GM21717 (cell line): ENCODE measurements around the gene FAM168B.
"Not testable (repeated sequence)": the region's sequence is repeated elsewhere in the genome, so short reads cannot be mapped to it uniquely, and the experiment has no call there.

ENCODE experiments used
- ATAC-seq: cut with Tn5 transposase; IDR thresholded peaks from one replicate; pipeline ENCODE4 v1.9.1; 2021; ENCODE audit warnings: mild to moderate bottlenecking, moderate library complexity; ENCODE audit not compliant: unreplicated experiment

Gene FAM168B

DNA sequence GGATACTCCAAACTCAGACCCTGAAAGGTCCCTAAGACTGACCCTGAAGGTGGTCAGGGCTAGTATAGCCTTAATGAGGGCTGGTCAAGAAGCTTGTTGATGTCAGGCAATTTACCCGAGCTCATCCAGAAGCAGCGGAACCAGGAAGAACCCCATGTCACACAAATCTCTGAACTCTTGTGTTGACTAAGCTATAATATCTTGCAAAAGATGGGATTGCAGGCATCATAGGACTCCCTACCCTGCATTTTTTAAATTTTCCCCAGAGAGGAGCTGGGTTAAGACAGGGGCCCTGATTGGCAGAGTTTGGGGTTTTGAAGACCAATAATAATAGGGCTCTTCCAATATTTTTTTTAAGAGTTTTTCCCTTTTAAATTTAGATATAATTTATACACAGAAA, 9.9 kb upstream of the FAM168B start:
- no peak for ATAC-seq

DNA sequence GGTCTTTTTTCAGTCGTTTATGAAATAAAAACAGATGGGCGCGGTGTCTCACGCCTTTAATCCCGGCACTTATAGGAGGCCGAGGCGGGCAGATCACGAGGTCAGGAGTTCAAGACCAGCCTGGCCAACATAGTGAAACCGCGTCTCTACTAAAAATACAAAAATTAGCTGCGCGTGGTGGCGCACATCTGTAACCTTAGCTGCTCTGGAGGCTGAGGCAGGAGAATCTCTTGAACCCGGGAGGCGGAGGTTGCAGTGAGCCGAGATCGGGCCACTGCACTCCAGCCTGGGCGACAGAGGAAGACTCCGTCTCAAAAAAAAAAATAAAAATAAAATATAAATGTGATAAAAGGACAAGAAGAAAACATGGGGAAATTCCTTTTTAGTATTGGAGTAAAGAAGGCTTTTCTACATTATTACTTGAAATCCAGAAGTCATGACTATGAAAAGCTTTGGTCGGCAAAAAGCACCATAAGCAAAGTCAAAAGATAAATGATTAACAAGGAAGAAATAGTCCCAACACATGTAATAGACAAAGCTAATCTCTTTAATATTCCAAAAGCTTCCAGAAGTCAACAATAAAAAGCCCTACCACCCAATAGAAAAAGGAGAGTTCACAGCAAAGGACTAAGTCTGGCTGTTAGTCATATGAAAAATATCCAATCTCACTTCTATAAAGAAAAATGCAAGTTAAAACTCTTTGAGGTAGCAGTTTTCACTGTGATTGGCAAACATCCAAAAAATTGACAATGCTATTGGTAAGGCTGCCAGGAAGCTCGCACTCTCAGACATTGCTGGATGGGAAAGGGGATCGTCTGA, 1.4 kb upstream of the FAM168B start:
- no peak for ATAC-seq

DNA sequence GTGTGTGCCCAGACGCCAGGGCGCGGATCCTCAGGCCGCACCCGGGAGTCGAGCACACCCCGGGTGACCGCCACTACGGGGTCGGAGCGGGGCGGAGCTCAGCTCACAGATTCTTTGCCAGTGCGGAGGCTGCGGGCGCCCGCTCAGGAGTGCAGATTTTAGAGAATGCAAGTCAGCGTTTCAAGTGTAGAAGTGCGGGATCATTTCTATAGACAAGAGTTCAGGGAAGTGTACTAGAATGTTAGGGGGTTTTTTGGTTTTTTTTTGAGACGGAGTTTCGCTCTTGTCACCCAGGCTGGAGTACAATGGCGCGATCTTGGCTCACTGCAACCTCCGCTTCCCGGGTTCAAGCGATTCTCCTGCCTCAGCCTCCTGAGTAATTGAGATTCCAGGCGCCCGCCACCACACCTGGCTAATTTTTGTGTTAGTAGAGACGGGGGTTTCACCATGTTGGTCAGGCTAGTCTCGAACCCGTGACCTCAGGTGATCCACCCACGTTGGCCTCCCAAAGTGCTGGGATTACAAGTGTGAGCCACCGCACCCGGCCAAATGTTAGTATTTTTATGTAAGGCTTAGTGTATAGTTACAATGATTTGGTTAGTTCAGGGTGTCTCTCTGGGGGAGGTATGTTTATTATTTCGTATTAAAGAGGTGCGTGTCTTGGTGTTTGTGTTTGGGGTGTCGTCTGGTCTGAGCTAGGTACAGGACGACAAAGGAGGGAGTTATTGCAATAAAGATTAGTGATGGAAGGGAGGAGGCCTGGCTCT, 619 bp upstream of the FAM168B start:
- ATAC-seq: peak; percentile 68

DNA sequence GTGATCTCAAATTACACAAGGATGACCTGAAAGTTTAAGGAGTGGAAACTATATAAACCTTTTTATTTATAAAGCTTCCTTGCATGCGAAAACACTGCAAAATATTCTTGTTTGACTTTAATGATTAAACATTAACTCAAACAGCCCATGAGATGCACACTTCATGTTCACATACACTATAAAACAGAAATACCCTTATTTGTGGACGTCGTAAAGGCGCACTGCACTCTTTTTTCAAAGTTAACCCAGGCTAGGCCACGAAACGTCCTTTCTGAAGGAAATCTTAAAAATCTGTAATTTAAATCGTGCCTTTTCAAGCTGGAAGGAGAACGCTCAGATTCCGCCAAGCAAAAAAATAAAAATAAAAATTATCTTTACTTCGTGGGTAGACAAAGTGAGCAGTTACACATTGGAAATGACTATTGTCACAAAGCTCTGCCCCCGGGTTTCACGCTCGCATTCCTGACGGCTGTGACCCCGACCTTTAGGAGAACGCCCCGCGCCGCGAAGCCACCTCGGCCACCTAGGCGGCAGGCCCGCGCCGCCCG, 728 bp downstream of the FAM168B start:
- ATAC-seq: no peak

DNA sequence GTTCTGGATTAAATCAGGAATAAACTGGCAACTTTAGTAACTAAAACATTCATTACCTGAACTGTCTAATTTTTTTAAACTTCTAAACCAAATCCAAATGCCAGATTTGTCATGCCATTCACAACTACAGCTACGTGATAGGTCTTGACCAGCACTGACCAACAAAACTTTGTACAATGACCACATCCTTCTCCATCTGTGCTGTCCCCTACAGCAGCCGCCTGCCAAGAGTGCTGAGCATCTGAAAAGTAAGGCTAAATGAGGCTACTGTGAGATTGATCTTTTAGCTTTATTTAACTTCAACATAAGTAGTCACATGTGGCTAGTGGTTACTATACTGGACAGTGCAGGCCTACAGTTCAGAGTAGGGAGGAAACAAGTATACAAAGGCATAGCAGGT, 7.6 kb downstream of the FAM168B start:
- ATAC-seq: no peak

DNA sequence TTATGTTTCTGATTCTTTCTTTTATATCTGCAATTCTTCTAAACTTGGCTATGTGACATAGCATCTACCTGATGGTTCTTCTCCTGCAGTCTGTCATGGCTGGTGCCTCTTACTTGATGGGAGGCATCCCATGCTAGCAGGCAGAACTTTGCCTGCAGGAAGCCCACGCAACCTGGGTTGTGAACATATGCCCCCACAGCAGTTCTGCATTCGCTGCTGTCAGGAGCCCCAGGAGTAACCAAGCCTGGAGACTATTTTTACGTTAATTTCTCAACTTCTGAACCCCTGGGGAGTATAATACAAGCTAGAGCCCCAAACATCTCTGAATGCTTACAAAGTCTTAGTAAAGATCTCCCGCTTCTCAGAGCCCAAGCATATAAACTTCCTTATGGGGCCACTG, 12.1 kb downstream of the FAM168B start:
- no peak for ATAC-seq

DNA sequence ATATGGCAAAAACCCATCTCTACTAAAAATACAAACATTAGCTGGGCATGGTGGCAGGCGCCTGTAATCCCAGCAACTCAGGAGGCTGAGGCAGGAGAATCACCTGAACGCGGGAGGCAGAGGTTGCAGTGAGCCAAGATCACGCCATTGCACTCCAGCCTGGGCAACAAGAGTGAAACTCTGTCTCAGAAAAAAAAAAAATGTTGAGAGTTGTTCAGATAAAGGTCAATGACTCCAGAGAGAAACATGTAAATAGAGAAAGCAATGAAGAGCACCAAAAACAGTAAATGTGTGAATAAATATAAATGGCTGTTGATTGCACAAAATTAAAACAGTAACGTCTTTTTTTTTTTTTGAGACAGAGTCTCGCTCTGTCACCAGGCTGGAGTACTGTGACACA, 13.3 kb downstream of the FAM168B start:
- not testable (repeated sequence) for ATAC-seq

DNA sequence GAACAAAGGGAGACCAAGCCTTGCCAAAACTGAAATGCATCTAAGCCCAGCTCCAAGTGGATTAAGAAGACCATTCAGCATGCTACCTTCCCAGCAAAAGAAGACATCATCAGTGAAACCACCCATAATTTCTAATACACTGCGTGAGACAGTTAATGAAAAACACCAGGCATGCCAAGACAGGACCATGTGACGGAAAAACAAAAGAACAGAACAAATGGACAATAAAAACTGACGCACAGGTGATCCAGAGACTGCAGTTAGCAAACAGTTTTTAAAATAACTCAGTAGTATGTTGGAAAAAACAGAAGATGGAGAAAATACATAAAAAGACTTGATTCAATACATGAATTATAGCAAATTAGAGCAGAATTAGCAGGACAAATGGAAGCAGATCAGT, 15.3 kb downstream of the FAM168B start:
- no peak for ATAC-seq

DNA sequence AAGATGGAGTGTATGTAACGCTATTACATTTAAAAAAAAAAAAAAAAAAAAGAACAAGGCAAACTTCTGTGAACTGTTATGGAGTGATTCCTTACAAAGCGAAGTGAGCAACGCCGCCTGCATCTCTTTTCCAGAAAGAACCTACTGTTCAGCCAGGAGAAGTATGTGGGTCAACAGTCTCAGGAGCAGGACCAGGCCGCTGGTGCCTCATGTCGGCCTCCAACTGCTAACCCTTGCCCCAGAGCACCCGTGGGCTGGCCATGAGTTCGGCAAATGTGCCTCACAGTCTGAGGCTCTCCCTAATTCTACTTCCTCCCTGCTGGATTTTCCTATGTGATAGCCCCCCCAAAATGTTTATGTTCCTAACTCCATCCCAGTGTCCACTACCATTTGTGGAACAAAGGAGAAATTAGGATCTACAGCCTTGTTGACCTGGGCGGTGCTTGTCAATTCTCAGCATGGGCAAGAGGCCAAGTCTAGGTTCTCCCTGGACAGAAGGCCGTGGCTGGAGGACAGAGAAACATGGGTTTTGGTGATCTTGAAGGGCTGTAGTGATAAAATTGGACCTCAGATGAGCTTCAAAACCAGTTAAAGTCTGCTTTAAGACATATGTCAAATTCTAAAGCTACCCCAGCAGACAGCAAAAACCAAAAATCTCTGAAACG, 15.9 kb downstream of the FAM168B start:
- no peak for ATAC-seq

DNA sequence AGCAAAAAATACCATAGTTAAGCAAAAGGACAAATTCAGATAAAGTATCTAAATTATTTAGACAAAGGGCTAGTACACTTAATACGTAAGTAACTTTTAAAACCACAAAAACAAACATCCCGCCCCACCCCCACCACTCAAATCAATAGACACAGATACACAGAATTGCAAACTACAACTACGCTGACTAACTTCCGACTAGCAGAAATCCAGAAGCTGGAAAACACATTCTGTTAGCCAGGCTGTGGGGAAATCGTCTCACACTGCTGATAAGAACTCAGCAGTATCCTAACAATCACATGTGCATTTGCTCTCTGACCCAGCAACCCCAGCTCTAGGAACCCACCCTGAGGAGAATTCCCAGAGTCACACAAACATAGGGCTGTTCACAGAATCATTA, 16.6 kb downstream of the FAM168B start:
- ATAC-seq: no peak

DNA sequence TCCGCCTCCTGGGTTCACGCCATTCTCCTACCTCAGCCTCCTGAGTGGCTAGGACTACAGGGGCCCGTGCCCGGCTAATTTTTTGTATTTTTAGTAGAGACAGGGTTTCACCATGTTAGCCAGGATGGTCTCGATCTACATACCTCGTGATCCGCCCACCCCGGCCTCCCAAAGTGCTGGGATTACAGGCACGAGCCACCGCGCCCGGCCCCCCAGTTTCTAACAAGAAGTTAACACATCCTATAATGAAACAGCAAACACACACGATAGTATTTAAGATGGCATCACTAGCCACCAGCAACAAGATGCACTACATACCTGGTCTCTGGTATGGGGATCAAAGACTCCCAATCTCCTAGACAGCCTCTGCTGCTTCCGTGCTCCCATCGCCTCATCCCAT, 17.7 kb downstream of the FAM168B start:
- not testable (repeated sequence) for ATAC-seq

DNA sequence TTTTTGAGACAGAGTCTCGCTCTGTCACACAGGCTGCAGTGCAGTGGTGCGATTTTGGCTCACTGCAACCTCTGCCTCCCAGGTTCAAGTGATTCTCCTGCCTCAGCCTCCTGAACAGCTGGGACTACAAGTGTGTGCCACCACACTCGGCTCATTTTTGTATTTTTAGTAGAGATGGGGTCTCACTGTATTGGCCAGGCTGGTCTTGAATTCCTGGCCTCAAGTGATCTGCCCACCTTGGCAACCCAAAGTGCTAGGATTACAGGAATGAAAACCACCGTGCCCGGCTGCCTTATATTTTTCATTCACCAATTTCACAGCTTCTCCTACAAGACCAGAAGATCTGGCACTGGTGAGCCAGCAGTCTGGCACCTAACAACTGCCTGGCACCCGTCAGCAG, 25.1 kb downstream of the FAM168B start:
- not testable (repeated sequence) for ATAC-seq

DNA sequence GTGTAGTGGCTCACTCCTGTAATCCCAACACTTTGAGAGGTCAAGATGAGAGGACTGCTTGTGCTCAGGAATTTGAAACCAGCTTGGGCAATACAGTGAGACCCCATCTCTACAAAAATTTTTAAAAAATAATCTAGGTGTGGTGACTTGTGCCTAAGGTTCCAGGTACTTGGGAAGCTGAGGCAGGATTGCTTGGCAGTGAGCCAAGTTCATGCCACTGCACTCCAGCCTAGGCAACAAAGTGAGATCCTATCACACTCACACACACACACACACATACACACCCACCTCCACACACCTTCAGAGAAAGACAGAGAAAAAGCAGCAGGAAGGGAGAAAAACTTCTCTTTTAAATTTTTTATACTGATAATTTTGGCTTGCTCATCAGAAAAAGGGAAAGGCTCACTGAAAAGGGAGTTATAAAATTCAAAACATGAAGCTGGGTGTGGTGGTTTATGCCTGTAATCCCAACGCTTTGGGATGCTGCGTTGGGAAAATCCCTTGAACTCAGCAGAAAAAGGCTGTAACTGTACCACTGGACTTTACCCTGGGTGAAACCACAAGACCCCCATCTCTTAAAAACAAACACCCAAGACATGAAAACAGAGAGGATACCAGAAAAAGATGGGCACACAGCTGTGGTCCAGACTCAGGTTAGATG, 25.7 kb downstream of the FAM168B start:
- ATAC-seq: no peak

DNA sequence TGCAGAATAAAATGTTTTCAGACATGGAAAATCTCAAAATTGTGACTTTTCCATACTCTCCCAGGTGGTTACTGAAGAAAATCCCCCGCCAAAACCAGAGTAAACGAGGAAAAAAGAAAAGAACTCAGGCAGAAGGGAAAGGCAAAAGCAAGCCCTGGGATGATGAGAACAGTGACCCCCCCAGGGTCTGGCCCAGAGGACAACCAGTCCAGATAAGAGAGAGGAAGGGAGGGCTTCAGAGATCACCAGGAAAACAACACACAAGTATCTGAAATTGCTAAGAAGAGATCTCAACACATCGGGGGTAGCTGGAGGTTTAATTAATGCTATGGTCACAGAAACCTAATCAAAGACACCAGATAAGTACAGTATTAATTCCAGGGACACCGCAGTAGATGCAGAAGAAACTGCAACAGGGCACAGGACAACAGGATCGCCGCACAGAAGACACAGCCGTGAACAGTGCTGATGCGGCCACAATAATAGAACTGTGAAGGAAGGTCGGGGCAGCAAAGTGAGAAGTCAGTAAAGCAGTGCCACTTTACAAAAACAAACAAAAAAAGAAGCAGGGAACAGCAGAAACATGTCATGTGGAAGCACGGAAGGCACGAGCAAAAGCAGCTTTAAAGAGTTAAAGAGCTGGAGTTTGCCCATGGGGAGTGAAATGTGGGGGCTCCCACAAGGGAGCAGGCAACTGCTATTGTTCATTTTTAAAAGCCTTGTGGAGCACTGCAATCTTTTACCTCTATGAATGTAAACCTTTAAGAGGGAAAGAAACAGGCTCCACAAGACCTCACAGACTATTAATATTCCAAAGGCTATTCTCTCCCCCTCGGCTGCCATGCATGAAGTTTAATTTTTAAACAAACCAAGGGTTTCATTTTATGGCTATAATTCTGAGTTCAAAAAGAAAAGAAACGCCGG, 28.4 kb downstream of the FAM168B start:
- no peak for ATAC-seq

DNA sequence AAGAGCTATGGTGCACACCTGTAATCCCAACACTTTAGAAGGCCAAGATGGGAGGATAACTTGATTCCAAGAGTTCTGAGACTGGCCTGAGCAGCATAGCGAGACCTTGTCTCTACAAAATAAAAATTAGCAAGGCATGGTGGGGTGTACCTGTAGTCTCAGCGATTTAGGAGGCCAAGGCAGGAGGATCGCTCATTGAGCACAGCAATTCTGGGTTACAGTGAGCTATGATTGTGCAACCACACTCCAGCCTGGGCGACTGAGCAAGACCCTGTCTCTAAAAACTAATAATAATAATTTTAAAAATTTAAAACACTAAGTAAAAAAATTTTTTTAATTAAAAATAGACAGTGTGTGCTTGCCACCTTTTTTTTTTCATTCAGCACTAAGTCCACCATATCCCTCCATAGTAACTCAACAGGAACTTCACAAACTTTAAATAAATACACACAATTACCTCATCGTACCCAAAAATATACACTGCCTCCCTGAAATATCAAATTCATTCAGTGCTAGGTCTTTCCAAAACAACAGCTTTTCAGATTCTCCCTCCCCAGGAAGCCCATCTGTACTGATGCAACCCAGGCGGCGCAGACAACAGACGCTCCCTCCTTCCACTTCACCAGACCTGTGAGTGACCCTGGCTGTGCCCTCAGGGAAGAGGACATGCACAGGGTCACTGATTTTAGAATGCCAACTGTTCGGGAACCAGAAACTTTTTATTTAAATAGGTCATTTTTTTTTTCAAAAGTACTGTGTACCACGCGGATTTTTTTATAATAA, 29.6 kb downstream of the FAM168B start:
- no peak for ATAC-seq

DNA sequence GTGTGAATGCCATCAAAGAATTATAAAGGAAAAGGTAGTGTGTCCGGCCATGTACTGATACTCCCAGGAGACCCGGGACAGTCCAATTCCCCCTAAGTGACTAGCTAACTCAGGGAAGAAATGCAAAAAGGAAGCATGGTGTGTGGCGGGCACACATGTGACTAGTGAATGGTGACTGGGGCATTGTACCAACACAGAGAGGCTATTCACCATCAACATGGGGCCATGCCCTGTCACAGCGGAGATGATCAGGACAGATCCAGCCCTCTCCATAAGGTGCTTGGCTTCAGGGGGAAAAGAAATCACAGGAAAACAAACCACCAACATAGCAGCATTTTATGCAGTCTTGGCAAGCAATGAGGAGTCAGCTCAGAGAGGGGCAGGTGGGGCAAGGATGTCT, 34.3 kb downstream of the FAM168B start:
- no peak for ATAC-seq

DNA sequence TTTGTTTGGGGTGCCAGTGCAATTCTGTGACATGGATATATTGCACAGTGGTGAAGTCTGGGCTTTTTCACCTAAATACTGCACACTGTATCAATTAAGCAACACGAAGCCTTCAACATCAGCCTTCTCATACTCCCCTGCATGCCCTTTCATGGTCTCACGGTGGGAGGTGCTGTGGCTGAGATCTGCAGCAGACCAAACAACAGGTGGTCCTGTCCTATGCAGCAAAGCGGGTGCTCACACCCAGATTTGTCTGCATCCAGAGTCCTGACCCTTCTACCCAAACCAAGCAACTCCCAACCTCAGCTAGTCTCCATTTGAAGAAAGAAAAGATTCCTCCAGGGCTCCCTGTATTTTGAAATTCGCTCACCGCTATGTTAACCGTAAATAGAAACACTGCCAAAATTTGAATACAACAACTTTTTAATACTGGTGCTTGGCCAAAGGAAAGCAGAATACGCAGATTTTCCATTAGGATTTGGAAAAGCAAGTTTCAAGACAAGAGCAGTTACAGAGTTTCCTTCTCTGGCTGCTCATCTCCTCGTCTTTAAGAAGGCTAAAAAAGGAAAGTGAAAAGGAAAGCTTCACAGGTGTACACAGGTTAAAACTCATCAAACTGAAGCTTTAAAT, 34.9 kb downstream of the FAM168B start:
- ATAC-seq: no peak

DNA sequence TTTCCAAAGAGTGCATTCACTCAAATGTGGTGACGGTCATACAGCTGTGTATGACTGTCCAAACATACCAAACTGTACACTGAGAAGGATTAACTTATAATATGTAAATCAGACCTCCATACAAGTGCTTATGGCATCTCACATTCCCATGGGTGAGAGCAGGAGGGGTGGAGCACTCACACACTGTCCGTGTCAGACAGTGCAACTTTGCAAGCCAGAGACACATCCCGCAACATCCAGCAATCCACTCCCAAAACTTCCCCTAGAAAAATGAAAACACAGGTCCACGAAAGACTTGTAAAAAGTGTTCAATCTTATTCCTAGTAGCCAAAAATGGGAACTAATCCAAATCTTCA, 36.4 kb downstream of the FAM168B start:
- no peak for ATAC-seq
